CD4-positive, alpha-beta T cell treated with Interleukin-15 for 1 hour (primary cell): ENCODE measurements around the gene PHF12.
"Not testable (repeated sequence)": the region's sequence is repeated elsewhere in the genome, so short reads cannot be mapped to it uniquely, and the experiment has no call there.

ENCODE experiments used
- DNase-seq: peaks from one replicate; pipeline ENCODE4 v3.0.0-alpha.2; 2020

Gene PHF12

DNA sequence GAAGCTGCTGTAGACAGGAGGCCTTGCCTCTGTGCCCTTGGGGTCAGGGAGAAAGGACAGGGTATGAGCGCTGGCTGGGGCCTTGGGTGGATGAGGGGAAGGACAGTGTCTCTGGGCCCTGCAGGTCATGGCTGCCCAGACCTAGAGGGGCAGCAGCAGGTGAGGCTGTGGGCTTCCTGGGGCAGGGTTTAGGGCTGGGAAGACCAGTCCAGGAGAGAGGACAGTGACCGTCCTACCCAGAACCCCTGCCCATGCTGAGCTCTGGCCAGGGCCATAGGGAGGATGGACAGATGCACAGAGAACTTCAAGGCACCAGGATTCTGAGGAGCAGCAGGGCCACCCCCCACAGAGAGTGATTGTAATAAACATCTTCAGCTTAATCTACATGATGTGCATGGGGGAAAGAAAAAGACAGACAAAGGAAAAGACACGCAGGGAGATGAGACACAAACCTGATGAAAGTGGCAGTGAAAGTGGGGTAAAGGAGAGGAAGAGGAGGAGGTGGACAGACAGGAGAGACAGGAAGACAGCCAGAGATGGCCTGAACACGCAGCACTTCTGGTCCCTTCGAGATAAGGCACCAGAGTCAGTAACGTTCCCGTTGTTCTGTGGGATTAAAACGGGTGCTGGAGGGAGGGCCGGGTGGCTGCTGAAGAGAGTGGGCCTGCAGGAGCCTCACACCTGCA is 71.3 kb downstream of the PHF12 start:
- no peak for DNase-seq

DNA sequence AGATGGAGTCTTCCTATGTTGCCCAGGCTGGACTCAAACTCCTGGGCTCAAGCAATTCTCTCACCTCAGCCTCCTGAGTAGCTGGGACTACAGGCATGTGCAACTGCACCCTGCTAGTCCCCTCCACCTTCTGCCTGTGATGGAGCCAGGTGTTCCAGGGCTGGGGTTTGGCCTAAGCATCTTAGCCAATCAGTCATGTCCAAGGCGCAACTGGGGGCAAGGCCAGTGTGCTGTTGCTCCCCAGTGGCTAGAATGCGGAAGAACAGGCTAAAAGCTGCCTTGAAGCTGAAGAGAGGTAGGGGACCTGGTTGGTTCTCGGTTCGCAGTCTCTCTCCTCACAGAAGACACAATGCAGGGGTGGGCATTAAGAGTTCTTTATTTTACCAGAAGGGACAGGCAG is 72.3 kb downstream of the PHF12 start:
- no peak for DNase-seq

DNA sequence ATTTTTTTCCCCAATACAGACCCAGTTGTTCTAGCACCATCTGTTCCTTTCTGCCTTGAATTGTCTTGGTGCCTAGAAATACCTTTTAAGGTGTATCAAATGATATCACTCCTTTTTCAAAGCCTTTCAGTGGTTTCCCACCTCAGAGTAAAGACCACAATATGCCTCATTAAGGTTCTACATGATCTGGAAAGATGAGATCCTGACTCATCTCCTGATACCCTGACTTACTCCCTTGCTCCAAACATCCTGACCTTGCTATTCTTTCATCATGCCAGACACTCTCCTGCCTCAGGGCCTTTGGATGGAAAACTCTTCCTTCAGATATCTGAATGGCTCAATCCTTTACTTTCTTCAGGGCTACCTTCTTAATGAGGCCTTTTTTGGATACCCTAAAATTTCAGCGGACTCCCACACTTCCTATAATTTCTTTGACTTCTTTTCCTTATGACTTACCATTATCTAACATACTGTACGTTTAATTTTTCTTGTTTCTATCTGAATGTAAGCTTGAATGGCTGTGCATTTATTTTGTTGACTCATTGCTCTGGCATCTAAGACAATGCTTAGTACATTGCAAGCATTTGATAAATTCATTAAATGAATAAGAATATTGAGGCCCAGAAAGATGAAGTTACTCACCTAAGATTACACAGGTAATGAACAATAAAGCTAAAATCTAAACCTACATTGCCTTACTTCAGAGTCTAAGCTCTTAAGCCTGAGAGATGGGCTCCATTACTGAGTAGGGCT is 73.0 kb downstream of the PHF12 start:
- DNase-seq = no peak

DNA sequence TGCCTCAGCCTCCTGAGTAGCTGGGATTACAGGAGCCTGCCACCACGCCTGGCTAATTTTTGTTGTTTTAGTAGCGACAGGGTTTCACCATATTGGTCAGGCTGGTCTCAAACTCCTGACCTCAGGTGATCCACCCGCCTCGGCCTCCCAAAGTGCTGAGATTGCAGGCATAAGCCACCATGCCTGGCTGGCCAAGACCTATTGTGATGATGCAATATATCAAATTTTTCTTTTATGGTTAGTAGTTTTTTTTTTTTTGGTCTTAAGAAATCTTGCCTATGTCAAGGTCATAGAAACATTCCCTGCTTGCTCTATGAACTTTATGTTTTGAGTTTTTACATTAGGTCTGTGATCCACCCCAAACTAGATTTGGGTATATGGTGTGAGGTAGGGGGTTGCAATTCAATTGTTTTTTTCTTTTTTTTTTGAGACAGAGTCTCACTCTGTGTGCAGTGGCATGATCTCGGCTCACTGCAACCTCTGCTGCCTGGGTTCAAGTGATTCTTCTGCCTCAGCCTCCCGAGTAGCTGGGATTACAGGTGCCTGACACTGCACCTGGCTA is 74.1 kb downstream of the PHF12 start:
- DNase-seq = not testable (repeated sequence)

DNA sequence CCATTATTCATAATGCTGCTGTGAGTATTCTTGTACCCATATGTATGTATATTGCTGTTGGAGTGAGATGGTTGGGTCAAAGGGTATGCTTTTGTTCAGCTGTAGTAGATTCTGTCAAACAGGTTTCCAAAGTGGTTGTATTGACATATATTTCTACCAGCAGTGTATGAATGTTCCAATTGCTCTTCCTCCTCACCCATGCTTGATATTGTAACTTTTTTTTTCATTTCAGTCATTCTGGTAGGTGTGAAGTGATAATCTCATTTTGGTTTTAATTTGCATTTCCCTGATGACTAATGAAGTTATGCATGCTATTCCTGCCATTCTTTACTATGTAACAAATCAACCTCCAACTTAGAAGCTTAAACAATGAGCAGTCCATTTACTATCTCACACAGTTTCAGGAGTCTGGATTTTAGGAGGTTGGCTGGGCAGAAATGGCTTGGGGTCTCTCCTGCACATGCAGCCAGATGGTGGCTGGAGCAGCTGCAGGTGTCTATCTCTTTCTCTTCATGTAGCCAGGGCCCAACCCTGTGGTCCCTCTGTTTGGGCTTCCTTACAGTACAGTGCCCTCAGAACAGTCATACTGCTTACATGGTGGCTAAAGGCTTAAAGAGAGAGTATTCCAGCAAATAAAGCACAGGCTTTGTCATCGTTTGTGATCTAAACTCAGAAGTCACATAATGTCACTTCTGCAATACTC is 75.3 kb downstream of the PHF12 start:
- no peak for DNase-seq

DNA sequence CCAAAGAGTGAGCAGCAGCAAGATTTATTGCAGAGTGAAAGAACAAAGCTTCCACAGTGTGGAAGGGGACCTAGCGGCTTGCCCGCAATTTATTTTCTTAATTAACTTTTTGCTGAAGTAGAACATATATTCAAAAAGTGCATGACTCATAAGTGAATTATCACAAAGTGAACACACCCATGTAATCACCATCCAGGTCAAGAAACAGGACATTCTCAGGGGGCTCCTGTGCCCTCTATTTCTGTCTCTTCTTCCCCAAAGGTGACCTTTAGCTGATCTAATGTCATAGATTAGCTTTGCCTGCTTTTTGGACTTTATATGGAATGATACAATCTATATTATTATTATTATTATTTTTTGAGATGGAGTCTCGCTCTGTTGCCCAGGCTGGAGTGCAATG is 76.6 kb downstream of the PHF12 start:
- no peak for DNase-seq

DNA sequence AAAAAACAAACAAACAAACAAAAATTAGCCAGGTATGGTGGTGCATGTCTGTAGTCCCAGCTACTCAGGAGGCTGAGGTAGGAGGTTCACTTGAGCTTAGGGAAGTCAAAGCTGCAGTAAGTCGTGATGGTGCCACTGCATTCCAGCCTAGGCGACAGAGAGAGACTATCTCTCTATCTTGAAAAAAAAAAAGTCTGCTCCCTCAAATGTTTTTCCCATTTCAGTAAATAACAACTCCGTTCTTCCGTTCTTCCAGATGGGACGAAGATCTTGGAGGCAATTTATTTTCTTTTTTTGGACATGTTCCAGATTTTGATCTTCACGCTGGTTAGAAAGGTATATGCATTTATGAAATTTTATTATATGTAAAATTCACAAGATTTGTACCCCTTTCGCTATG is 77.5 kb downstream of the PHF12 start:
- no peak for DNase-seq

DNA sequence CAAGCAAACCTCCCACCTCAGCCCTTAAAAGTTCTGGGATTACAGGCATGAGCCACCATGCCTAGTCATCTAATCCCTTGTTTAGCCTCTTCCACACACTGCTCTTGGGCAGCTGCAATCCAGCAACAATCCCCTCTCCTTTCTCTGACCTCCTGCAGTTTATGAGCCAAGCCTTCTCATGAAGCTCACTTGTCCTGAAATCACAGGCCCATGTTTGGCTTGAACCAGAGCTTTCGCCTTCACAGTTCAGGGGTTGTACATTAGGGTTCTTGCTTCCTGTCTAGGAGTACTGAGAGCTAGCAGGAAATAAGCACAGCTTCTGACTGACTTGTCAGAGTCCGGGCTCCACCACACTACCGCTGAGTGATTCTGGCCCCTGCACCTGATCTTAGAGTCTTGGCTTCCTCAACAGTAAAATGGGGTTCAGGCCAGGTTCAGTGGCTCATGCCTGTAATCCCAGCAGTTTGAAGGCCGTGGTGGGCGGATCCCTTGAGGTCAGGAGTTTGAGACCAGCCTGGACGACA is 80.2 kb downstream of the PHF12 start:
- peak; percentile 38 for DNase-seq

DNA sequence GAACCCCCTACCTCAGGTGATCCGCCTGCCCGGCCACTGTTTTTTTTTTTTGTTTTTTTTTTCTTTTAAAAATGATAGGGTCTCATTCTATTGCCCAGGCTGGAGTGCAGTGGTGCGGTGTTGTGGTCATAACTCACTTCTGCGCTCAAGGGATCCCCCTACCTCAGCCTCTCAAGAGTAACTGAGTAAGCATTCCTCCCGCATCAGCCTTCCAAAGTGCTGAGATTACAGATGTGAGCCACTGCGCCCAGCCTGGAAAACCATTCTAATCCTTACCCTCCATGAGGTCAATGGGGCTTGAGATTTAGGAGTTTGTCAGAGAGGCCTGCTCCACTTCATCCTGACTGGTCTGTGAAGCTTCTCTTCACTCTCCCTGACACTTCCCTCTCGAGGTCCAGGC is 84.0 kb downstream of the PHF12 start:
- DNase-seq = no peak

DNA sequence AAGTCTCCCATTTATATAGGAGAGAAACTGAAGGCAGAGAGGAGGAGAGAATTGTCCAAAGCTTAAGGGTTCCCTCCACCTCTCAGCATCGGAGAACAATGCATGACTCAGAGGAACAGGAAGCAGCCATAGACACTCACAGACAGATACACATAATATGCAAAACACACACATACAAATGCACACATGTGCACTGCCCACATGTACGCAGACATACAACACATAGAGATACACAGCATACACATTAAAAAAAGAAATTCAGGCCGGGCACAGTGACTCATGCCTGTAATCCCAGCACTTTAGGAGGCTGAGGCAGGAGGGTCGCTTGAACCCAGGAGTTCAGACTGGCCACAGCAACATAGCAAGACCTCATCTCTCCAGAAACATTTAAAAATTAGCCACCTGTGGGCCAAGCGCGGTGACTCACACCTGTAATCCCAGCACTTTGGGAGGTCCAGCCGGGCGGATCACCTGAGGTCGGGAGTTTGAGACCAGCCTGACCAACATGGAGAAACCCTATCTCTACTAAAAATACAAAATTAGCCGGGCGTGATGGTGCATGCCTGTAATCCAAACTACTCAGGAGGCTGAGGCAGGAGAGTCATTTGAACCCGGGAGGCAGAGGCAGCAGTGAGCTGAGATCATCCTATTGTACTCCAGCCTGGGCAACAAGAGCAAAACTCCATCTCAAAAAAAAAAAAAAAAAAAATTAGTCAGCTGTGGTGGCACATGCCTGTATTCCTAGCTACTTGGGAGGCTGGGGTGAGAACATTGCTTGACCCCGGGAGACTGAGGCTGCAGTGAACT is 85.2 kb downstream of the PHF12 start:
- no peak for DNase-seq

DNA sequence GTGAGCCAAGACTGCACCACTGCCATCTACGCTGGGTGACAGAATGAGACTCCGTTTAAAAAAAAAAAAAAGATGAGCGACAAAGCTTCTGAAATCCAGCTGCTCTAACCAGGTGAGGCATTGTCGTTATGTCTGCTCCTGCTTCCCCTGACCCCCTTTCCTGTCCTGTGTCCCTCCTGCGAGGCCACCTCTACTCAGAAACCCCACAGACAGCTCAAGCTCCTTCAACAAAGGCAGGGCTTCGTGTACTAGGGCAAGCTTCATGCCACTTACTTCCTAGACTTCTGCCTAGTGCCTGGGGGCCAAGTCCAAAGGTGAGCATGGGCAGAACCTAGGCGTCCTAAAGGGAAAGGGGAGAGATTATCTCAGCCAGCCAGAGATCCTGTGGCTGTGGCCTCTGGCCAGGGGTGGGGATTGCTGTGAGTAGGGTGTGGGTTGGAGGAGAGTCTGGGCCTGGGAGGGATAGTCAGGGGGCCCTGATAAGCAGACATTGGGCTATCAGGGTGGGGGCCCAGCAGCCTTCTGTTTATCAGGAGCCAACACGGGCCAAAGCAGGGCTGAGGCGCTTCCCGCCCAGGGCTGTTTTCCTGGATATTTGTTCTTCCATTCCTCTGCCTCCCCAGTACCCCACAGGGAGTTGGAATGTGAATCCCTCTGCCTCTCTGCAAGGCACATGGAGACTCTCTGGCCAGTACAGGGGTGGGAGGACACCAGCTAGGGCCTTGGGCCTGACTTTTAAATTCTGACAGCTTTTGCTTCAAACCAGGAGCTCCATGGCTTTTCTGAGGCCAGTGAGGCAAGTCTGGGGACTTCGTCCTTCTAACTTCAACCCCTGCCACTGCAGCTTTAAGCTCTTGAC is 86.1 kb downstream of the PHF12 start:
- DNase-seq = no peak

DNA sequence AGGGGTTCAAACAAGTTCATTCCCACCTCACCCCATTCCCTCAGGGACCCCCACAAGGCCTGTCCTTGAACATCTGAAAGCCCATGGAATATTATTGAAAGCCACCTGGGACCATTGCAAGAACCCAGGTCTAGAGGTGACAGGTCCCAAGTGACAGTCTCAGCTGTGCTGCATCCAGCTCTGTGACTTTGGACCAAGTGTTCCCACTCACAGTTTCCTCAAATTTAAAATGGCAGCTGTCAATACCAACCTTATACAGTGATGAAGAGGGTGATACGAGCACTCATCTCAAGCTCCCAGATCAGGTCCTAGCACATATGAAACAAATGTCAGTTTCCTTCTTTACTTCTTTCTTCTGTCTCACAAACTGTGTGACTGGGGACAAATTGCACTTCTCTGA is 87.4 kb downstream of the PHF12 start:
- no peak for DNase-seq

DNA sequence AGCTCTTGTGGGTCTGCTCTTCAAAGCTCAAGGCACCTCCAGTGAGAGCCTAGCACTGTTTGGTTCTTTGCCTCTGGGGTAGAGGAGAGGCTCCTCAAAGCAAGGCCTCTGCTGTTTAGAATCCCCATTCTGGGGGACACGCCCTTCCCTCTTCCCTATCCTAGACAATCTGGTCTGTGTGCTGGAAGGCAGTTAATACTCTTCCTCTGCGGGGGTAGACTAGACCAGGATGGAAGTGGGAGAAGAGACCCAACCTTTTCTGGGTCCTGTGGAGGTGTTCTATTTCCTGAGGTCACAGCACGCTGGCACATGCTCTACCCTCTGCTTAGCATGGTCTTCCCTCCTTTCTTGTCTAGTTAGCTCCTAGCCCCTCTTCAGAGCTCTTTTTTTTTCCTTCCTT is 88.8 kb downstream of the PHF12 start:
- no peak for DNase-seq

DNA sequence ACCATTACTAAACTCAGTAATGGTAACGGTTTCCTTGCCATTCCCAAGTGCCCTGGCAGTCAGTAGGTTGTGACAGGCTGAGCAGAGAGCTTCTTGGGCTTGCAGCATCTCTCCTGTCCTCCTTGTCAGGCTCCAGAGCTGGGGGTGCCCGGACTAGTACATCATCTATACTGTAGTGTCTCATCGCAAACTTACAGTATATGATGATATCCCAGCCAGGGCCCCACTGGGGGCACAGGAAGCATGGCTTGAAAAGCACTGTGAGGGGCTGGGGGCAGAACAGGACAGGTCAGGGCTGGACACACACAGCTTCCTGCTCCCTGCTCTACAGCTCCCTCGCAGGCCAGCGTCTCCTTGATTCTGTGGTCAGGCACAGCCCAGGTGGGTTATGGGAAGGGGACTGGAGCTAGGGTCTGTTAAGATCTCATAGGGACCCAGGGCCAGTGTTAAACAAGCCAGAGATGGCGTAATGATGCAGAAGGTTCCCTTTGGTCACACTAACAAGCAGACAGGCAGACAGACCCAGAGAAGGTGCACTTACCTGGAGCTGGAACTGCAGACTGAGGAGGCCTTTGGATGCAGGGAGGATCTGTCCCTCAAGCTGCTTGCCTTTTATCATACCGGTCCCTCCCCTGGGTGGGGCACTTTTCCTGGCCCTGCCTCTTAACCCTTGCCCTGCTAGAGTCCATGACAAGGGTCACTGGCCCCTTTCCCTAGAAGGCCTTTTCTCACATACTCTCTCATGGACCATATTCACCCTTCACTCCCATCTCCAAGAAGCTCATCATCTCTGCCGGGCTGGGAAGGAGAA is 89.7 kb downstream of the PHF12 start:
- no peak for DNase-seq

DNA sequence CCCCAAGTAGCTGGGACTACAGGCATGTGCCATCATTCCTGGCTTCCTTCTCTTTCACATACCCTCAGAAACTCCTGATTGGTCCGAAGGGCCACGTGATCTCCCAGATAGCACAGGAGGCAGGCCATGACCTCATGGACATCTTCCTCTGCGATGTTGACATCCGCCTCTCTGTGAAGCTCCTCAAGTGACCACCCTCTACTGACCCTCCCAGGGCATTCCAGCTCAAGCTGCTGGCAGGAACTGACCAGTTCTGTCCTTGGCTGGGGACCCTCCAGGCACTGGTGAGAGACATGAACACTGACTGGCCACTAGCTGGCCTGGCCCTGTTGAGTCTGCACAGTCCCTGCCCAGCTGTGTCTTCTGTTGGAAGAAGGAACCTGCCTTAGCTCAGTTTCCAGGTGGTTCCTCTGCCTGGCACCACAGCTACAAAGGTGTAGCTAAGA is 90.9 kb downstream of the PHF12 start:
- DNase-seq = no peak

DNA sequence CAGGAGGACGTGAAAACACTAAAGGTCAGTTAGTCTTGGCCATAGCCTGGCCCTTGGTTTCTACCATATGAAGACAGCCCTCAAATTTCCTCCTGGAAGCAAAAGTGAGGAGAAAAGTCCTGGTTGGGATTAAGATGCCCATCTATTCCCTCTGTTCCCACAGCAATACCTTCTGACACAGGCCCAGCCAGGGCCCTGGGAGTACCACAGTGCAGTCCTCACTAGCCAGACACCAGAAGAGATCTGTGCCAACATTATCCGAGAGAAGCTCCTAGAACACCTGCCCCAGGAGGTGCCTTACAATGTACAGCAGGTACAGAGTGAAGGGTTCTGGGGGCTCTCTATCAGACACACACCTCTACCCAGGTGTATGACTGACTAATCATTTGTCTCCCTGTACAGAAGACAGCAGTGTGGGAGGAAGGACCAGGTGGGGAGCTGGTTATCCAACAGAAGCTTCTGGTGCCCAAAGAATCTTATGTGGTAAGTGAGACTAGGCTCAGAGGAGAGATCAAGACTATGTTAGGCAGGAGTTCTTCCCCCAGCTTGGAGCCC is 92.4 kb downstream of the PHF12 start:
- no peak for DNase-seq

DNA sequence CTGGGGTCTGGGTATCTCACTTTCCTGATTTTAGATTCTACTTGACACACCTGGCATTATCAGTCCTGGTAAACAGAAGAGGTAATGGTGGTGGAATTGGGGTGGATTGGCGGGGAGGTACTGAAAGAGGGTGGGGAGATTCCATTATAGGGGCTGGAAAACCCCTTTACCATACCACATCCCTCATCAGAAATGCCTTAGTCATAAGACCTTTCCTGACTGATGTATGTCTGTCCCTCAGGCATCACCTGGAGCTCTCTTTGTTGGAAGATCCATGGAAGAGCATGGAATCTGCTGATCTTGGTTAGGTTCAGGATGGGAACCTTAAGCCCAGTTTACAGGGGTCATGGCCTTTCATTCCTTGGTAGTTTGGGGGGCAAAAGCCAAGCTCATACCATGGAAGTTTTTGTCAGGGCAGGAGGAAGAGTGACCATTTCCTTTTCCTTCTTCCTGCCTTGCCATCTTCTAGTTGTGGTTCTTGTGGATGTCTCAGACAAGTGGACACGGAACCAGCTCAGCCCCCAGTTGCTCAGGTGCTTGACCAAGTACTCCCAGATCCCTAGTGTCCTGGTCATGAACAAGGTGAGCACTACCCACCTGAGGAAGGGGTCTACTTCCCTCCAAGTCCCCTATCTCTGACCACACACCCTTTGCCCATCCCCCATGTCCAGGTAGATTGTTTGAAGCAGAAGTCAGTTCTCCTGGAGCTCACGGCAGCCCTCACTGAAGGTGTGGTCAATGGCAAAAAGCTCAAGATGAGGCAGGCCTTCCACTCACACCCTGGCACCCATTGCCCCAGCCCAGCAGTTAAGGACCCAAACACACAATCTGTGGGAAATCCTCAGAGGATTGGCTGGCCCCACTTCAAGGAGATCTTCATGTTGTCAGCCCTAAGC is 93.2 kb downstream of the PHF12 start:
- DNase-seq = no peak

DNA sequence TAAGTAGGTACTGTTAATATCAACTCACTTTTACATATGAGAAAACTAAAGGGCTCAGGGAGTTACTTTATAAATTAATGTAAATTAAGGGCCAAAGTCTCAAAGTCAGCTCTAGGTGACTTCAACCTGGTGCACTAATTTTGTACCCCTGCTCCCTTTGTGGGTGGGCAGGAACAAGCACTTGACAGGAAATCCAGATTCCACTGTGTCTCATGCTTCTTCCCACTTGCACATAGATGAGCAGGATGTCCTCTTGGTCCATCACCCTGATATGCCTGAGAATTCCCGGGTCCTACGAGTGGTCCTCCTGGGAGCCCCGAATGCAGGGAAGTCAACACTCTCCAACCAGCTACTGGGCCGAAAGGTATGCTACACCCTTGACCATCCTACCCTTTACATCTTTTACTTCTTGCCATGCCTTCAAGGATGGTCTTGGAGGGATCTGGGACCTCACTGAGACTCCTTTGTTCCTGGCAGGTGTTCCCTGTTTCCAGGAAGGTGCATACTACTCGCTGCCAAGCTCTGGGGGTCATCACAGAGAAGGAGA is 95.2 kb downstream of the PHF12 start:
- no peak for DNase-seq

DNA sequence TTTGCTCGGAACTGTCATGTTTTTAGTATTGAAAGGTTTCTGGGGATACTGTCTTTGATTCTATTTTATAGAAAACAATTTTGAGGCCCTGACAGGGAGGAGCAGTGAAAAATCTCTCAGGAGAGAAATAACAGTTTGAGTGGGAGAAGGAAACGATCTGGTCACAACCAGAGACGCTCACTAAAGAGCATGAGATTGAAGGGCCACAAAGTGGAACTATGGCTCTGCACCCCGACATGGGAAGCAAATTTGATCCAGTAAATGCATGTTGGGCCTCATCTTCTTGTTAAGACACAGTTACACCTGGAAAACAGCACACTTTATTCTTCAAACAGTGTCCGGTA is 96.0 kb downstream of the PHF12 start:
- DNase-seq = no peak
